H9 (cell line): ENCODE data around the gene STK24. TPM values are rescaled to one million over a fixed set of nuclear protein-coding genes. Genes with fewer than 3 reads are reported as not detected.

Experiments used
- DNase-seq: peaks from one replicate; pipeline ENCODE4 v3.0.0-alpha.2; 2017
- H2AFZ ChIP-seq: one replicate; pipeline ENCODE4 v1.6.1; 2013; ENCODE audit warnings: mild to moderate bottlenecking, low read length, control low read depth, moderate library complexity
- H2AK5ac ChIP-seq: 2 replicates; pipeline ENCODE4 v1.6.1; 2013; ENCODE audit warnings: low read length, control low read depth, mixed read lengths; ENCODE audit not compliant: insufficient read length
- H2BK120ac ChIP-seq: one replicate; pipeline ENCODE4 v1.6.1; 2013; ENCODE audit warnings: low read depth, mild to moderate bottlenecking, low read length, control low read depth, inconsistent platforms; ENCODE audit not compliant: poor library complexity, severe bottlenecking
- H2BK12ac ChIP-seq: 2 replicates; pipeline ENCODE4 v1.6.1; 2013; ENCODE audit warnings: low read length, control low read depth, mixed read lengths, low read depth; ENCODE audit not compliant: insufficient read length
- H2BK15ac ChIP-seq: 2 replicates; pipeline ENCODE4 v1.6.1; 2013; ENCODE audit warnings: low read depth, low read length, control low read depth
- H2BK20ac ChIP-seq: one replicate; pipeline ENCODE4 v1.6.1; 2013; ENCODE audit warnings: low read depth, mild to moderate bottlenecking, low read length, control low read depth, inconsistent platforms; ENCODE audit not compliant: poor library complexity, severe bottlenecking
- H2BK5ac ChIP-seq: 2 replicates; pipeline ENCODE4 v1.6.1; 2013; ENCODE audit warnings: low read length, control low read depth, mixed read lengths; ENCODE audit not compliant: insufficient read length
- H3K14ac ChIP-seq: 2 replicates; pipeline ENCODE4 v1.6.1; 2013; ENCODE audit warnings: low read length, control low read depth; ENCODE audit not compliant: insufficient read depth
- H3K18ac ChIP-seq: 2 replicates; pipeline ENCODE4 v1.6.1; 2013; ENCODE audit warnings: low read depth, mild to moderate bottlenecking, mixed read lengths, low read length, control low read depth; ENCODE audit not compliant: insufficient read length
- H3K23ac ChIP-seq: 2 replicates; pipeline ENCODE4 v1.6.1; 2013; ENCODE audit warnings: low read length, control low read depth, mixed read lengths, low read depth; ENCODE audit not compliant: insufficient read length
- H3K23me2 ChIP-seq: 2 replicates; pipeline ENCODE4 v1.6.1; 2013; ENCODE audit warnings: low read depth, mild to moderate bottlenecking, mixed read lengths, low read length, control low read depth; ENCODE audit not compliant: insufficient read length, poor library complexity, severe bottlenecking
- H3K27ac ChIP-seq: 2 replicates; pipeline ENCODE4 v1.5.1; 2013; ENCODE audit warnings: low read length, control low read depth, mixed read lengths, low read depth; ENCODE audit not compliant: insufficient read length
- H3K27me3 ChIP-seq: 2 replicates; pipeline ENCODE4 v1.6.1; 2013; ENCODE audit warnings: low read length, control low read depth, inconsistent platforms; ENCODE audit not compliant: insufficient read depth
- H3K4ac ChIP-seq: 2 replicates; pipeline ENCODE4 v1.6.1; 2013; ENCODE audit warnings: low read depth, mild to moderate bottlenecking, control low read depth, inconsistent platforms, low read length, moderate library complexity
- H3K4me1 ChIP-seq: 2 replicates; pipeline ENCODE4 v1.6.1; 2013; ENCODE audit warnings: low read length, control low read depth, inconsistent platforms; ENCODE audit not compliant: insufficient read depth
- H3K4me2 ChIP-seq: 2 replicates; pipeline ENCODE4 v1.6.1; 2013; ENCODE audit warnings: low read length, control low read depth, mixed read lengths; ENCODE audit not compliant: insufficient read length, insufficient read depth
- H3K56ac ChIP-seq: 2 replicates; pipeline ENCODE4 v1.6.1; 2013; ENCODE audit warnings: low read depth, mild to moderate bottlenecking, mixed read lengths, low read length, control low read depth; ENCODE audit not compliant: insufficient read length
- H3K79me1 ChIP-seq: 2 replicates; pipeline ENCODE4 v1.6.1; 2013; ENCODE audit warnings: low read depth, mild to moderate bottlenecking, moderate library complexity, low read length, control low read depth, inconsistent platforms; ENCODE audit not compliant: insufficient read depth, poor library complexity, severe bottlenecking
- H3K79me2 ChIP-seq: 2 replicates; pipeline ENCODE4 v1.6.1; 2013; ENCODE audit warnings: low read length, control low read depth, inconsistent platforms; ENCODE audit not compliant: insufficient read depth
- H3K9ac ChIP-seq: 2 replicates; pipeline ENCODE4 v1.6.1; 2013; ENCODE audit warnings: low read length, control low read depth, mixed read lengths; ENCODE audit not compliant: insufficient read length; ENCODE audit errors: extremely low read depth
- H3K9me3 ChIP-seq: one replicate; pipeline ENCODE4 v1.6.1; 2013; ENCODE audit warnings: low read depth, low read length, inconsistent platforms; ENCODE audit not compliant: control insufficient read depth
- H3T11ph ChIP-seq: one replicate; pipeline ENCODE4 v1.6.1; 2013; ENCODE audit warnings: mild to moderate bottlenecking, low read length, control low read depth, inconsistent platforms
- H4K20me1 ChIP-seq: one replicate; pipeline ENCODE4 v1.6.1; 2013; ENCODE audit not compliant: control insufficient read depth, insufficient read length, insufficient read depth
- H4K5ac ChIP-seq: 2 replicates; pipeline ENCODE4 v1.6.1; 2013; ENCODE audit warnings: low read depth, mild to moderate bottlenecking, mixed read lengths, low read length, control low read depth; ENCODE audit not compliant: insufficient read length
- H4K8ac ChIP-seq: replicated peaks from 2 replicates; pipeline ENCODE4 v1.6.1; 2013; ENCODE audit warnings: low read length, control low read depth, mixed read lengths, low read depth; ENCODE audit not compliant: insufficient read length
- H4K91ac ChIP-seq: 2 replicates; pipeline ENCODE4 v1.6.1; 2013; ENCODE audit warnings: low read depth, mild to moderate bottlenecking, moderate library complexity, mixed read lengths, low read length, control low read depth; ENCODE audit not compliant: insufficient read length
- H3K27ac Mint-ChIP-seq, 3 experiments: 2 replicates in 2 of 3; 3 replicates in 1 of 3; pipeline ENCODE4 v1.8.0; 2020 to 2021; ENCODE audit warnings: mixed read lengths in 3 of 3, mild to moderate bottlenecking in 1 of 3, moderate library complexity in 1 of 3
- H3K27me3 Mint-ChIP-seq: 2 replicates; pipeline ENCODE4 v1.8.0; 2021; ENCODE audit warnings: low read depth, mild to moderate bottlenecking, moderate library complexity, mixed read lengths
- H3K36me3 Mint-ChIP-seq, 3 experiments: 2 replicates in 2 of 3; 3 replicates in 1 of 3; pipeline ENCODE4 v1.8.0; 2020 to 2021; ENCODE audit warnings: low read depth in 3 of 3, mixed read lengths in 3 of 3; ENCODE audit not compliant: insufficient read depth in 1 of 3
- H3K4me1 Mint-ChIP-seq, 2 experiments: 2 replicates each; pipeline ENCODE4 v1.8.0; 2020; ENCODE audit warnings: mixed read lengths in 2 of 2
- H3K4me3 Mint-ChIP-seq, 2 experiments: 2 replicates in 1 of 2; 3 replicates in 1 of 2; pipeline ENCODE4 v1.8.0; 2020 to 2021; ENCODE audit warnings: mild to moderate bottlenecking in 2 of 2, mixed read lengths in 2 of 2, moderate library complexity in 1 of 2
- H3K9me3 Mint-ChIP-seq, 2 experiments: 2 replicates in 1 of 2; 3 replicates in 1 of 2; pipeline ENCODE4 v1.8.0; 2020; ENCODE audit warnings: mild to moderate bottlenecking in 2 of 2, mixed read lengths in 2 of 2, moderate library complexity in 1 of 2
- WGBS: extraction: QIAGEN DNeasy Blood & Tissue Kit; methylation state at CpG from one replicate; pipeline ENCODE4 v1.1.7; 2013; ENCODE audit warnings: missing lambda C conversion rate, low lambda C conversion rate, mixed read lengths; ENCODE audit not compliant: insufficient read length; ENCODE audit errors: extremely low coverage; 5-methylcytosine and 5-hydroxymethylcytosine counted together
- total RNA-seq: library from RNA; stranded (reverse); gene quantifications from 2 replicates; pipeline ENCODE4 v1.2.1, GENCODE V29; 2021
- TF ChIP-seq, protein P1 (sequence below): fragments of 200-600 bp; sonication (generic); conservative IDR thresholded peaks from 3 replicates; pipeline ENCODE4 v1.8.0; 2021; ENCODE audit warnings: antibody characterized with exemption, mild to moderate bottlenecking

STK24 gene
- total RNA-seq, 1 experiment from 2014 or later: 134 TPM

DNA sequence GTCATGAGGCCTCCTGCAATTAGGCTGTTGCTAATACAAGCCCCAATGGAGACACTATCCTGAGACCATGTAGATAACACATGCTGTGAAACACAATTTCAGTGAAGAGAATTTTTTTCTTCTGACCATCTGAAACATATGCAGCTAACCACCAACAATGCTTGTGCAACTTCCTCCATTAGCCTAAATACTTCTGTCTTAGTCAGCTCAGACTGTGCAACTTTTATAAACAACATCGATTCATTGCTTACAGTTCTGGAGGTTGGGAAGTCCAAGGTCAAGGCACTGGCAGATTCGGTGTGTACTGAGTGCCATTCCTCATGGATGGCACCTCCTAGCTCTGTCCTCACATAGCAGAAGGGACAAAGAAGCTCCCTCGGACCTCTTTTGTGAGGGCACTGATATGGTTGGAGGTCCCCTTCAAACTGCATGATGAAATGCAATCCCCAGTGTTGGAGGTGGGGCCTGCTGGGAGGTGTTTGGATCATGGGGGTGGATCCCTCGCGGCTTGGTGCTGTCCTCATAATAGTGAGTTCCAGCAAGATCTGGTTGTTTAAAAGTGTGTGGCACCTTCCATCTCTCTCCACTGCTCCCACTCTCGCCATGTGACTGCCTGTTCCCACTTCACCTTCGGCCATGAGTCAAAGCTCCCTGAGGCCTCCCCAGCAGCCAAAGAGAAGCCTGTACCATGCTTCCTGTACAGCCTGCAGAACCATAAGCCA, 27.7 kb downstream of the STK24 start:
- H3K27me3 Mint-ChIP-seq: no peaks in the 10 kb centered on the region
- Histone ChIP-seq H2BK120ac (no peak overlapping the region), H3K18ac (no peak overlapping the region), H4K20me1 (no peaks in the 10 kb centered on the region), H4K8ac (no peak overlapping the region), H3K4me2 (no peak overlapping the region), H3K79me2 (peaks cover 51% of the 10 kb centered on the region), H4K91ac (no peak overlapping the region), H3K14ac (no peak overlapping the region), H3K27me3 (no peaks in the 10 kb centered on the region), H3K56ac (no peak overlapping the region), H3K9me3 (no peaks in the 10 kb centered on the region), H3K4me1 (peaks cover under 1% of the 10 kb centered on the region), H3K23me2 (no peaks in the 10 kb centered on the region), H2BK12ac (no peak overlapping the region), H3K9ac (no peak overlapping the region), H3K79me1 (peaks cover 12% of the 10 kb centered on the region), H2BK5ac (no peak overlapping the region), H4K5ac (no peak overlapping the region), H3K27ac (no peak overlapping the region), H2BK20ac (no peak overlapping the region), H3K4ac (no peak overlapping the region), H2BK15ac (no peak overlapping the region), H2AFZ (no peak overlapping the region), H3T11ph (no peak overlapping the region), H2AK5ac (no peak overlapping the region), H3K23ac (no peak overlapping the region)
- TF ChIP-seq, protein P1, sequence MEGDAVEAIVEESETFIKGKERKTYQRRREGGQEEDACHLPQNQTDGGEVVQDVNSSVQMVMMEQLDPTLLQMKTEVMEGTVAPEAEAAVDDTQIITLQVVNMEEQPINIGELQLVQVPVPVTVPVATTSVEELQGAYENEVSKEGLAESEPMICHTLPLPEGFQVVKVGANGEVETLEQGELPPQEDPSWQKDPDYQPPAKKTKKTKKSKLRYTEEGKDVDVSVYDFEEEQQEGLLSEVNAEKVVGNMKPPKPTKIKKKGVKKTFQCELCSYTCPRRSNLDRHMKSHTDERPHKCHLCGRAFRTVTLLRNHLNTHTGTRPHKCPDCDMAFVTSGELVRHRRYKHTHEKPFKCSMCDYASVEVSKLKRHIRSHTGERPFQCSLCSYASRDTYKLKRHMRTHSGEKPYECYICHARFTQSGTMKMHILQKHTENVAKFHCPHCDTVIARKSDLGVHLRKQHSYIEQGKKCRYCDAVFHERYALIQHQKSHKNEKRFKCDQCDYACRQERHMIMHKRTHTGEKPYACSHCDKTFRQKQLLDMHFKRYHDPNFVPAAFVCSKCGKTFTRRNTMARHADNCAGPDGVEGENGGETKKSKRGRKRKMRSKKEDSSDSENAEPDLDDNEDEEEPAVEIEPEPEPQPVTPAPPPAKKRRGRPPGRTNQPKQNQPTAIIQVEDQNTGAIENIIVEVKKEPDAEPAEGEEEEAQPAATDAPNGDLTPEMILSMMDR: no peak
- peaks cover 24 to 41% (median 35%) of the 10 kb centered on the region in 3 experiments for H3K36me3 Mint-ChIP-seq
- H3K4me3 Mint-ChIP-seq: no peak overlapping the region
- peaks cover 0 to 5% of the 10 kb centered on the region in 2 experiments; a peak in 1 of 5 replicates for H3K9me3 Mint-ChIP-seq
- H3K27ac Mint-ChIP-seq: peak overlapping the region in 1 of 3 experiments; percentile 29; a peak in 3 of 7 replicates
- WGBS: no CpG with 5 or more reads among the region's 7 CpGs
- H3K4me1 Mint-ChIP-seq: peaks cover 37 to 46% of the 10 kb centered on the region in 2 experiments
- no peak for DNase-seq
